ENCODE data around the gene C6orf52.
A peak's percentile ranks its signal among the peaks of the same experiment; 100 is the strongest.
"Not testable (repeated sequence)": the region's sequence is repeated elsewhere in the genome, so short reads cannot be mapped to it uniquely, and the experiment has no call there.

The C6orf52 gene

GRCh38 chr6:10694302-10695085, at the start of gene C6orf52, which contains the start of gene PAK1IP1:
Gene C6orf52, minus strand, starts transcription at chr6:10694616. Its CDS starts 7,066 bp downstream, at chr6:10687550.
Gene PAK1IP1, plus strand, starts transcription at chr6:10694972. Its CDS starts 14 bp downstream, at chr6:10694986.
- peaks cover 10% of the 10 kb centered on the region for H3K4me1 ChIP-seq (ENCODE audit: insufficient read depth, poor library complexity, severe bottlenecking)
- peak within 1 kb of the TSS; percentile 87 for H3K4me3 ChIP-seq (ENCODE audit: severe bottlenecking)
- peaks cover 2% of the 10 kb centered on the region for H3K9me3 ChIP-seq (ENCODE audit: severe bottlenecking)
- H3K36me3 ChIP-seq (ENCODE audit: low read depth): peaks cover 25% of the 10 kb centered on the region
- ATAC-seq (ENCODE audit: low read depth): peak; percentile 95
- H3K27me3 ChIP-seq (ENCODE audit: insufficient read depth, poor library complexity, severe bottlenecking): no peaks in the 10 kb centered on the region
- DNase-seq (ENCODE audit: low spot score): peak; percentile 91
- TF ChIP-seq, protein P1, sequence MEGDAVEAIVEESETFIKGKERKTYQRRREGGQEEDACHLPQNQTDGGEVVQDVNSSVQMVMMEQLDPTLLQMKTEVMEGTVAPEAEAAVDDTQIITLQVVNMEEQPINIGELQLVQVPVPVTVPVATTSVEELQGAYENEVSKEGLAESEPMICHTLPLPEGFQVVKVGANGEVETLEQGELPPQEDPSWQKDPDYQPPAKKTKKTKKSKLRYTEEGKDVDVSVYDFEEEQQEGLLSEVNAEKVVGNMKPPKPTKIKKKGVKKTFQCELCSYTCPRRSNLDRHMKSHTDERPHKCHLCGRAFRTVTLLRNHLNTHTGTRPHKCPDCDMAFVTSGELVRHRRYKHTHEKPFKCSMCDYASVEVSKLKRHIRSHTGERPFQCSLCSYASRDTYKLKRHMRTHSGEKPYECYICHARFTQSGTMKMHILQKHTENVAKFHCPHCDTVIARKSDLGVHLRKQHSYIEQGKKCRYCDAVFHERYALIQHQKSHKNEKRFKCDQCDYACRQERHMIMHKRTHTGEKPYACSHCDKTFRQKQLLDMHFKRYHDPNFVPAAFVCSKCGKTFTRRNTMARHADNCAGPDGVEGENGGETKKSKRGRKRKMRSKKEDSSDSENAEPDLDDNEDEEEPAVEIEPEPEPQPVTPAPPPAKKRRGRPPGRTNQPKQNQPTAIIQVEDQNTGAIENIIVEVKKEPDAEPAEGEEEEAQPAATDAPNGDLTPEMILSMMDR (IDR thresholded peaks at IDR 0.05; ENCODE audit: poor library complexity, severe bottlenecking): no peak
- H3K27ac ChIP-seq (ENCODE audit: poor library complexity, severe bottlenecking): peak within 1 kb of the TSS; percentile 77

- Histone ChIP-seq H3K27me3 (ENCODE audit: insufficient read depth, poor library complexity, severe bottlenecking) (no peaks in the 10 kb centered on the region), H3K4me1 (ENCODE audit: insufficient read depth, poor library complexity, severe bottlenecking) (no peaks in the 10 kb centered on the region), H3K36me3 (ENCODE audit: low read depth) (no peaks in the 10 kb centered on the region), H3K9me3 (ENCODE audit: severe bottlenecking) (no peaks in the 10 kb centered on the region), H3K27ac (ENCODE audit: poor library complexity, severe bottlenecking) (no peak overlapping the region), H3K4me3 (ENCODE audit: severe bottlenecking) (no peak overlapping the region)
- DNase-seq (ENCODE audit: low spot score) (no peak), ATAC-seq (ENCODE audit: low read depth) (no peak)
- TF ChIP-seq, protein P1 (IDR thresholded peaks at IDR 0.05; ENCODE audit: poor library complexity, severe bottlenecking): no peak
Measured at GRCh38 chr6:10743515-10743914, 49.1 kb upstream of the C6orf52 start.

- Histone ChIP-seq H3K4me3 (ENCODE audit: severe bottlenecking) (no peak overlapping the region), H3K36me3 (ENCODE audit: low read depth) (no peaks in the 10 kb centered on the region), H3K27me3 (ENCODE audit: insufficient read depth, poor library complexity, severe bottlenecking) (no peaks in the 10 kb centered on the region), H3K27ac (ENCODE audit: poor library complexity, severe bottlenecking) (no peak overlapping the region), H3K4me1 (ENCODE audit: insufficient read depth, poor library complexity, severe bottlenecking) (no peaks in the 10 kb centered on the region), H3K9me3 (ENCODE audit: severe bottlenecking) (no peaks in the 10 kb centered on the region)
- ATAC-seq (ENCODE audit: low read depth) (no peak), DNase-seq (ENCODE audit: low spot score) (no peak)
- TF ChIP-seq, protein P1 (IDR thresholded peaks at IDR 0.05; ENCODE audit: poor library complexity, severe bottlenecking): no peak
Measured at GRCh38 chr6:10742251-10742650, 47.8 kb upstream of the C6orf52 start.

- not testable (repeated sequence) for H3K27ac ChIP-seq (ENCODE audit: poor library complexity, severe bottlenecking); H3K36me3 ChIP-seq (ENCODE audit: low read depth); ATAC-seq (ENCODE audit: low read depth); H3K4me1 ChIP-seq (ENCODE audit: insufficient read depth, poor library complexity, severe bottlenecking); DNase-seq (ENCODE audit: low spot score); H3K9me3 ChIP-seq (ENCODE audit: severe bottlenecking); H3K27me3 ChIP-seq (ENCODE audit: insufficient read depth, poor library complexity, severe bottlenecking); H3K4me3 ChIP-seq (ENCODE audit: severe bottlenecking)
Measured at GRCh38 chr6:10741643-10742042, 47.2 kb upstream of the C6orf52 start.

DNA sequence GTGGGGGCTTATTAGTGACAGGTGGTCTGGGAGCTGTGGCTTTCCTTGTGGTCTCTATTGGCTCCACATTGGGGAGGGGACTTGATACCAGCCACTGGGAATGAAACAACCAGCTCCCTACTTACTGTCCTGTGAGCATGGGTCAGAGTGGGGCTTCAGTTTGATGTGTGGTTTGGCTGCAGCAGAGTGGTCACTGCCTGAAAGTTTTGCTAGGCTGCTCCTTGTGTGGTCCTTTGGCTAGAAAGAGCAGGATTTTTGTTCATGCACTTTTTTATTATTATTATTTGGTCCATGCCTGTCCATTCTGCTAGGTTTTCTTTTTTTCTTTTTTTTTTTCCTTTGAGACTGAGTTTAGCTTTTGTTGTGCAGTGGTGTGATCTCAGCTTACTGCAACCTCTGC, 45.6 kb upstream of the C6orf52 start:
- DNase-seq (ENCODE audit: low spot score) (no peak), ATAC-seq (ENCODE audit: low read depth) (no peak)
- H3K9me3 ChIP-seq (ENCODE audit: severe bottlenecking): no peaks in the 10 kb centered on the region
- peaks cover 5% of the 10 kb centered on the region for H3K4me1 ChIP-seq (ENCODE audit: insufficient read depth, poor library complexity, severe bottlenecking)
- no peaks in the 10 kb centered on the region for H3K27me3 ChIP-seq (ENCODE audit: insufficient read depth, poor library complexity, severe bottlenecking)
- H3K27ac ChIP-seq (ENCODE audit: poor library complexity, severe bottlenecking): no peak overlapping the region
- H3K36me3 ChIP-seq (ENCODE audit: low read depth): no peaks in the 10 kb centered on the region
- no peak overlapping the region for H3K4me3 ChIP-seq (ENCODE audit: severe bottlenecking)
- TF ChIP-seq, protein P1 (IDR thresholded peaks at IDR 0.05; ENCODE audit: poor library complexity, severe bottlenecking): no peak

Measured in RWPE2 (cell line).